Gastrocnemius medialis (tissue), 4 donors: ENCODE measurements around the gene LRIG2. TPM values are rescaled to one million over a fixed set of nuclear protein-coding genes. Genes with fewer than 3 reads are reported as not detected.

Experiments
- ATAC-seq, 2 donors: fragments of 150-250 bp; one replicate each; pipeline ENCODE4 v1.9.1; 2016
- DNase-seq, 2 donors: peaks; one replicate each; pipeline ENCODE4 v3.0.0-alpha.2; 2019
- H3K27ac ChIP-seq, 4 donors: fragments of 200-600 bp; sonication (generic); 1 replicate in 1 of 4; 2 replicates in 3 of 4; pipeline ENCODE4 v1.5.1; 2016 to 2018; ENCODE audit warnings: mild to moderate bottlenecking in 2 of 4, moderate library complexity in 1 of 4
- H3K27me3 ChIP-seq, 3 donors: fragments of 200-600 bp; sonication (generic) in 2 of 3; 1 replicate in 1 of 3; 2 replicates in 2 of 3; pipeline versions ENCODE4 v1.5.1 to v1.6.0; 2016 to 2019; ENCODE audit warnings: mild to moderate bottlenecking in 1 of 3, moderate library complexity in 1 of 3
- H3K36me3 ChIP-seq, 2 donors: fragments of 200-600 bp; sonication (generic) in 1 of 2; one replicate each; pipeline ENCODE4 v1.5.1; 2017 to 2018
- H3K4me1 ChIP-seq, 2 donors: fragments of 200-600 bp; sonication (generic) in 1 of 2; one replicate each; pipeline ENCODE4 v1.5.1; 2016 to 2017; ENCODE audit warnings: mild to moderate bottlenecking in 2 of 2
- H3K4me3 ChIP-seq, 4 donors: fragments of 200-600 bp; sonication (generic) in 3 of 4; 1 replicate in 1 of 4; 2 replicates in 3 of 4; pipeline ENCODE4 v1.5.1; 2016 to 2019; ENCODE audit warnings: mild to moderate bottlenecking in 2 of 4
- H3K9me3 ChIP-seq, 3 donors: fragments of 200-600 bp; sonication (generic) in 2 of 3; 1 replicate in 1 of 3; 2 replicates in 2 of 3; pipeline ENCODE4 v1.5.1; 2016 to 2019
- POLR2A ChIP-seq, 2 donors: fragments of 450-650 bp; IDR thresholded peaks; one replicate each; pipeline ENCODE4 v1.6.1; 2017; ENCODE audit warnings: antibody characterized with exemption in 2 of 2, mild to moderate bottlenecking in 2 of 2, moderate library complexity in 2 of 2
- in situ Hi-C, 4 donors: fragments of 200-750 bp; cut with MboI; loops; one replicate each; pipeline versions ENCODE4 v1.15.0 to v1.8.0; 2017; ENCODE audit warnings: low sequenced_read_pairs in 4 of 4
- intact Hi-C: fragments of 100-400 bp; cut with DNase I; formaldehyde crosslinking; loops from one replicate; pipeline ENCODE4 v1.15.1; 2023; ENCODE audit warnings: low total_unique reads
- total RNA-seq, 4 donors: library from RNA; depleted of rRNA; stranded (reverse); fragments of >200 nt; gene quantifications; one replicate each; pipeline versions ENCODE4 v1.1.0 to v1.2.3, GENCODE V29; 2016
- TF ChIP-seq, protein P1 (sequence below), 5 experiments: fragments of 450-650 bp in 3 of 5; fragments of 200-600 bp in 2 of 5; sonication (generic) in 2 of 5; IDR thresholded peaks in 4 of 5; conservative IDR thresholded peaks in 1 of 5; 1 replicate in 4 of 5; 2 replicates in 1 of 5; pipeline ENCODE4 v1.5.1; 2016 to 2019; ENCODE audit warnings: antibody characterized with exemption in 5 of 5, mild to moderate bottlenecking in 3 of 5, moderate library complexity in 3 of 5

LRIG2 gene
- total RNA-seq, 4 donors from 2014 or later = 4.8 to 9.0 (median 8.9) TPM

- Histone ChIP-seq H3K27ac (no peak overlapping the region), H3K4me3 (no peak overlapping the region), H3K36me3 (peaks cover 5 to 88% of the 10 kb centered on the region in 2 donors), H3K9me3 (no peaks in the 10 kb centered on the region), H3K4me1 (no peaks in the 10 kb centered on the region), H3K27me3 (no peaks in the 10 kb centered on the region)
- DNase-seq (no peak), ATAC-seq (no peak)
- in situ Hi-C loops = no loop called here
- intact Hi-C loops = no loop called here
- TF ChIP-seq POLR2A (IDR thresholded peaks at IDR 0.05) = no peak
- TF ChIP-seq, protein P1, sequence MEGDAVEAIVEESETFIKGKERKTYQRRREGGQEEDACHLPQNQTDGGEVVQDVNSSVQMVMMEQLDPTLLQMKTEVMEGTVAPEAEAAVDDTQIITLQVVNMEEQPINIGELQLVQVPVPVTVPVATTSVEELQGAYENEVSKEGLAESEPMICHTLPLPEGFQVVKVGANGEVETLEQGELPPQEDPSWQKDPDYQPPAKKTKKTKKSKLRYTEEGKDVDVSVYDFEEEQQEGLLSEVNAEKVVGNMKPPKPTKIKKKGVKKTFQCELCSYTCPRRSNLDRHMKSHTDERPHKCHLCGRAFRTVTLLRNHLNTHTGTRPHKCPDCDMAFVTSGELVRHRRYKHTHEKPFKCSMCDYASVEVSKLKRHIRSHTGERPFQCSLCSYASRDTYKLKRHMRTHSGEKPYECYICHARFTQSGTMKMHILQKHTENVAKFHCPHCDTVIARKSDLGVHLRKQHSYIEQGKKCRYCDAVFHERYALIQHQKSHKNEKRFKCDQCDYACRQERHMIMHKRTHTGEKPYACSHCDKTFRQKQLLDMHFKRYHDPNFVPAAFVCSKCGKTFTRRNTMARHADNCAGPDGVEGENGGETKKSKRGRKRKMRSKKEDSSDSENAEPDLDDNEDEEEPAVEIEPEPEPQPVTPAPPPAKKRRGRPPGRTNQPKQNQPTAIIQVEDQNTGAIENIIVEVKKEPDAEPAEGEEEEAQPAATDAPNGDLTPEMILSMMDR (IDR thresholded peaks at IDR 0.05 in 4 of 5, conservative IDR thresholded peaks at IDR 0.05 in 1 of 5) = no peak
These were observed 45.3 kb downstream of the LRIG2 start for GRCh38 chr1:113118266-113118665.

DNA sequence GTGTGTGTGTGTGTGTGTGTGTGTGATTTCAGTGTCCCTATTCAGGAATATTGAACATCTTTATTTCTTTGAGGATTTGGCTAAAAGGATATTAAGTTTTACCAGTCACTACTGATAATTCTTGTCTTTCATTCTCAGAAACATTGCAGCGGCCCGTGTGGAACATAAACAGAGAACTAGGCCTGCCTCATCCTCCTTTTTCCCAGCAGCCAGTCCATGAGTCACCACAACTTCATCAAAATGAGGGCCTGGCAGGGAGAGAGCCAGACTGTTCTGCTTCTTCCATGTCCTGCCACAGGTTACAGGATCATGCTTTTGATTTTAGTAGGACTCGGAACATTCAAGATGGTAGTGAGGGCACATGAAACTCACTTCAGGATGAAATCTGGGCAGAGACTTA lies 50.7 kb downstream of the LRIG2 start:
- H3K4me1 ChIP-seq = no peaks in the 10 kb centered on the region
- no peak for TF ChIP-seq POLR2A (IDR thresholded peaks at IDR 0.05)
- TF ChIP-seq, protein P1 (IDR thresholded peaks at IDR 0.05 in 4 of 5, conservative IDR thresholded peaks at IDR 0.05 in 1 of 5) = no peak
- in situ Hi-C loops (no loop called here), intact Hi-C loops (no loop called here)
- H3K9me3 ChIP-seq = no peaks in the 10 kb centered on the region
- ATAC-seq = no peak
- H3K36me3 ChIP-seq = peaks cover 0 to 71% of the 10 kb centered on the region in 2 donors
- H3K27ac ChIP-seq = no peak overlapping the region
- no peaks in the 10 kb centered on the region for H3K27me3 ChIP-seq
- no peak overlapping the region for H3K4me3 ChIP-seq
- DNase-seq = no peak

- ATAC-seq = no peak
- Histone ChIP-seq H3K36me3 (peaks cover 0 to 65% of the 10 kb centered on the region in 2 donors), H3K4me1 (no peaks in the 10 kb centered on the region), H3K4me3 (no peak overlapping the region), H3K27me3 (no peaks in the 10 kb centered on the region), H3K9me3 (no peaks in the 10 kb centered on the region), H3K27ac (no peak overlapping the region)
- in situ Hi-C loops (no loop called here), intact Hi-C loops (no loop called here)
- TF ChIP-seq POLR2A (IDR thresholded peaks at IDR 0.05) = no peak
- DNase-seq = no peak
These were observed 51.4 kb downstream of the LRIG2 start for GRCh38 chr1:113124366-113124765.

DNA sequence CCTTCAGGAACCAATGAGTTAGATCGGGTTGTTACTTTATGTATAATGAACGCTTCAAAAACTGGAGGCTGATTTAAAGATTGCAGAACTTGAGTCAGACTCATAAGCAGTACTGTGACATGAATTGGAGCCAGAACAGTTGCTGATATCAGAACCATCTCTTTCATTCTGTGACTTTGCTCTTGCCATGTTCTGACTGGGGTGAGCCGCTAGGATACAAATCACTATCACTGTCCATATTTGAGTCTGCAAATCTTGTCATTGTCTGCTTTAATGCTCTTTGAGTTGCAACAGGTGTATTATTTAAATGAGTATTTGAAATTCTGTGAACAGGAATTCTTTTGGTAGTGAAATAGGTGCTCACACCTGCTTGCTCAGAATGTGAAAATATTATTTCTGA lies 52.5 kb downstream of the LRIG2 start:
- Histone ChIP-seq H3K27ac (no peak overlapping the region), H3K4me1 (no peaks in the 10 kb centered on the region), H3K27me3 (no peaks in the 10 kb centered on the region), H3K36me3 (peaks cover 0 to 53% of the 10 kb centered on the region in 2 donors), H3K9me3 (no peaks in the 10 kb centered on the region), H3K4me3 (no peak overlapping the region)
- ATAC-seq (no peak), DNase-seq (no peak)
- in situ Hi-C loops = loop anchor here in 1 of 4 donors (25.0 kb wide), 1 partner anchor 337 kb away; no protein-coding TSS in a partner anchor
- intact Hi-C loops = no loop called here
- TF ChIP-seq POLR2A (IDR thresholded peaks at IDR 0.05) = no peak
- TF ChIP-seq, protein P1 (IDR thresholded peaks at IDR 0.05 in 4 of 5, conservative IDR thresholded peaks at IDR 0.05 in 1 of 5) = no peak

- no peak overlapping the region for H3K27ac ChIP-seq
- intact Hi-C loops (no loop called here), in situ Hi-C loops (loop anchor here in 1 of 4 donors (25.0 kb wide), 1 partner anchor 336 kb away; no protein-coding TSS in a partner anchor)
- no peaks in the 10 kb centered on the region for H3K9me3 ChIP-seq
- TF ChIP-seq, protein P1 (IDR thresholded peaks at IDR 0.05 in 4 of 5, conservative IDR thresholded peaks at IDR 0.05 in 1 of 5) = no peak
- H3K36me3 ChIP-seq = peaks cover 0 to 47% of the 10 kb centered on the region in 2 donors
- DNase-seq (no peak), ATAC-seq (no peak)
- H3K4me3 ChIP-seq = no peak overlapping the region
- no peaks in the 10 kb centered on the region for H3K4me1 ChIP-seq
- H3K27me3 ChIP-seq = no peaks in the 10 kb centered on the region
These were observed 53.2 kb downstream of the LRIG2 start for GRCh38 chr1:113126207-113126606.
